Neuronal stem cell (in vitro differentiated cells): ENCODE results near the gene KANK2.
"Not testable (repeated sequence)": the region's sequence is repeated elsewhere in the genome, so short reads cannot be mapped to it uniquely, and the experiment has no call there.

Source experiments
- DNase-seq: peaks from one replicate; pipeline ENCODE4 v3.0.0-alpha.2; 2013; ENCODE audit warnings: low spot score
- H2AFZ ChIP-seq: one replicate; pipeline ENCODE4 v1.6.1; 2013; ENCODE audit warnings: mild to moderate bottlenecking, low read length, inconsistent platforms
- H2AK5ac ChIP-seq: 2 replicates; pipeline ENCODE4 v1.6.1; 2013; ENCODE audit warnings: low read depth, mild to moderate bottlenecking, inconsistent platforms, low read length, moderate library complexity, mixed read lengths
- H2BK120ac ChIP-seq: 2 replicates; pipeline ENCODE4 v1.6.1; 2013; ENCODE audit warnings: low read depth, mild to moderate bottlenecking, inconsistent platforms, low read length, moderate library complexity, mixed read lengths
- H2BK12ac ChIP-seq: one replicate; pipeline ENCODE4 v1.6.1; 2013; ENCODE audit warnings: low read length, inconsistent platforms
- H2BK15ac ChIP-seq: 2 replicates; pipeline ENCODE4 v1.6.1; 2013; ENCODE audit warnings: mild to moderate bottlenecking, low read length, inconsistent platforms, mixed read lengths
- H2BK5ac ChIP-seq: one replicate; pipeline ENCODE4 v1.6.1; 2013; ENCODE audit warnings: inconsistent platforms, mild to moderate bottlenecking, low read length, moderate library complexity
- H3K14ac ChIP-seq: one replicate; pipeline ENCODE4 v1.6.1; 2013; ENCODE audit warnings: low read length, inconsistent platforms
- H3K18ac ChIP-seq: 2 replicates; pipeline ENCODE4 v1.6.1; 2013; ENCODE audit warnings: low read length, inconsistent platforms
- H3K23ac ChIP-seq: 2 replicates; pipeline ENCODE4 v1.6.1; 2013; ENCODE audit warnings: low read depth, mild to moderate bottlenecking, mixed read lengths, low read length, inconsistent platforms; ENCODE audit not compliant: poor library complexity
- H3K27ac ChIP-seq: replicated peaks from 3 replicates; pipeline ENCODE4 v1.5.1; 2013; ENCODE audit warnings: low read length, inconsistent platforms
- H3K27me3 ChIP-seq, 3 experiments: 2 replicates each; pipeline ENCODE4 v1.6.1; 2013; ENCODE audit warnings: low read length in 3 of 3, mild to moderate bottlenecking in 2 of 3, inconsistent platforms in 1 of 3, low read depth in 1 of 3, mixed read lengths in 1 of 3, moderate library complexity in 1 of 3; ENCODE audit not compliant: control insufficient read depth in 3 of 3, insufficient read depth in 3 of 3
- H3K36me3 ChIP-seq, 2 donors: replicated peaks in 1 of 2; 2 replicates each; pipeline ENCODE4 v1.6.1; 2013; ENCODE audit warnings: low read length in 2 of 2; ENCODE audit not compliant: control insufficient read depth in 2 of 2, insufficient read depth in 2 of 2
- H3K4ac ChIP-seq: 2 replicates; pipeline ENCODE4 v1.6.1; 2013; ENCODE audit warnings: inconsistent platforms, mild to moderate bottlenecking, low read length, moderate library complexity
- H3K4me1 ChIP-seq, 2 donors: 1 replicate in 1 of 2; 2 replicates in 1 of 2; pipeline ENCODE4 v1.6.1; 2013; ENCODE audit warnings: low read length in 2 of 2, low read depth in 1 of 2; ENCODE audit not compliant: control insufficient read depth in 2 of 2, insufficient read depth in 1 of 2
- H3K4me2 ChIP-seq: one replicate; pipeline ENCODE4 v1.6.1; 2013; ENCODE audit warnings: mild to moderate bottlenecking, low read length, inconsistent platforms; ENCODE audit not compliant: insufficient read depth, poor library complexity, severe bottlenecking
- H3K4me3 ChIP-seq, 2 donors: 2 replicates each; pipeline ENCODE4 v1.5.1; 2013; ENCODE audit warnings: low read length in 2 of 2, mild to moderate bottlenecking in 2 of 2, inconsistent platforms in 1 of 2, moderate library complexity in 1 of 2
- H3K79me1 ChIP-seq: one replicate; pipeline ENCODE4 v1.6.1; 2013; ENCODE audit warnings: low read depth, mild to moderate bottlenecking, inconsistent platforms, low read length, moderate library complexity
- H3K9ac ChIP-seq: one replicate; pipeline ENCODE4 v1.6.1; 2013; ENCODE audit warnings: mild to moderate bottlenecking, low read depth, low read length, inconsistent platforms; ENCODE audit not compliant: poor library complexity
- H3K9me3 ChIP-seq, 2 donors: replicated peaks in 1 of 2; 2 replicates each; pipeline versions ENCODE3 to v1.6.1; 2013; ENCODE audit warnings: low read length in 2 of 2, mild to moderate bottlenecking in 2 of 2, inconsistent platforms in 1 of 2, low read depth in 1 of 2, mixed read lengths in 1 of 2, moderate library complexity in 1 of 2; ENCODE audit not compliant: control insufficient read depth in 2 of 2, insufficient read depth in 1 of 2
- H4K8ac ChIP-seq: one replicate; pipeline ENCODE4 v1.6.1; 2013; ENCODE audit warnings: low read depth, mild to moderate bottlenecking, inconsistent platforms, low read length, moderate library complexity
- H4K91ac ChIP-seq: one replicate; pipeline ENCODE4 v1.6.1; 2013; ENCODE audit warnings: low read length, low read depth, mild to moderate bottlenecking, inconsistent platforms; ENCODE audit not compliant: poor library complexity
- WGBS, 2 donors: extraction: QIAGEN DNeasy Blood & Tissue Kit; methylation state at CpG; one replicate each; pipeline ENCODE4 v1.1.7; 2013; ENCODE audit warnings: missing lambda C conversion rate in 2 of 2, mixed read lengths in 1 of 2; ENCODE audit not compliant: insufficient read length in 2 of 2, insufficient replicate concordance in 1 of 2; ENCODE audit errors: extremely low coverage in 2 of 2; 5-methylcytosine and 5-hydroxymethylcytosine counted together

The KANK2 gene

GRCh38 chr19:11180346-11180745 lies 17.0 kb downstream of the KANK2 start:
- H3K9ac ChIP-seq, result no peak overlapping the region
- H3K18ac ChIP-seq, result no peak overlapping the region
- H3K27me3 ChIP-seq, result no peaks in the 10 kb centered on the region
- H2BK5ac ChIP-seq, result no peak overlapping the region
- H3K36me3 ChIP-seq, result peaks cover 11 to 46% of the 10 kb centered on the region in 2 donors
- peaks cover 0 to 8% of the 10 kb centered on the region in 2 donors for H3K9me3 ChIP-seq
- no peak overlapping the region for H4K91ac ChIP-seq
- no peak overlapping the region for H3K4me2 ChIP-seq
- no peak overlapping the region for H4K8ac ChIP-seq
- H3K14ac ChIP-seq, result no peak overlapping the region
- no peak overlapping the region for H2BK12ac ChIP-seq
- no peak overlapping the region for H3K4ac ChIP-seq
- no peak overlapping the region for H2BK120ac ChIP-seq
- H2AFZ ChIP-seq, result no peak overlapping the region
- H3K4me3 ChIP-seq, result no peak overlapping the region
- H3K79me1 ChIP-seq, result peaks cover 2% of the 10 kb centered on the region
- H3K27ac ChIP-seq, result no peak overlapping the region
- no peak overlapping the region for H2AK5ac ChIP-seq
- no peaks in the 10 kb centered on the region for H3K4me1 ChIP-seq
- no peak overlapping the region for H3K23ac ChIP-seq
- DNase-seq, result no peak
- WGBS, 2 donors, result no CpG with 5 or more reads among the region's 8 CpGs
- no peak overlapping the region for H2BK15ac ChIP-seq

DNA sequence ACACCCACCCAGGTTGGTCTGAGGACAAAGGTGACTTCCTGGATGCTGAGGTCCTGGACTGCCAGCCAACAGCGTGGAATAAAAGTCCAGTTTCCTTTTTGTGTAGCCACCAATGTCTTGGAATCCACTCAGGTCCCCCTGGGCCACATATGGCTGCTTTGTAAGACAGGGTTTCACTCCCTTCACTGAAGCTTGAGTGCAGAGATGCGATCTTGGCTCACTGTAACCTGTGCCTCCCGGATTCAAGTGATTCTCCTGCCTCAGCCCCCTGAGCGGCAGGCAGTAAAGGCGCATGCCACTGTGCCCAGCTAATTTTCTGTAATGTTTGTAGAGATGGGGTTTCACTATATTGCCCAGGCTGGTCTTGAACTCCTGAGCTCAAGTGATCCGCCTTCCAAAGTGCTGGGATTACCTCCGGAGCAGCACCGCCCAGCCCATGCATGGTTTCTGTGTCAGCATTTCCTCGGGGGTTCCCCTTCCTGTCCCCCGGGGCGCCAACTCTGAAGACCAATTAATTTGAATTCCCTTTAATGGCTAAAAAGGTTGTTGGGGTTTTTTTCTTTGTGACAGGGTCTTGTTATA lies 17.5 kb downstream of the KANK2 start:
- no peaks in the 10 kb centered on the region for H3K27me3 ChIP-seq
- no peak overlapping the region for H2BK15ac ChIP-seq
- no peak for DNase-seq
- no peak overlapping the region for H3K27ac ChIP-seq
- H2AFZ ChIP-seq, result no peak overlapping the region
- H3K23ac ChIP-seq, result no peak overlapping the region
- no peak overlapping the region for H3K14ac ChIP-seq
- H3K4me3 ChIP-seq, result no peak overlapping the region
- no CpG with 5 or more reads among the region's 11 CpGs for WGBS, 2 donors
- H3K4me1 ChIP-seq, result no peaks in the 10 kb centered on the region
- no peak overlapping the region for H2BK120ac ChIP-seq
- H2AK5ac ChIP-seq, result no peak overlapping the region
- peaks cover 2% of the 10 kb centered on the region for H3K79me1 ChIP-seq
- H3K18ac ChIP-seq, result no peak overlapping the region
- no peak overlapping the region for H2BK12ac ChIP-seq
- H3K36me3 ChIP-seq, result peaks cover 11 to 48% of the 10 kb centered on the region in 2 donors
- H3K9ac ChIP-seq, result no peak overlapping the region
- H4K8ac ChIP-seq, result no peak overlapping the region
- H3K9me3 ChIP-seq, result peaks cover 0 to 8% of the 10 kb centered on the region in 2 donors
- H3K4ac ChIP-seq, result no peak overlapping the region
- no peak overlapping the region for H3K4me2 ChIP-seq
- peak overlapping the region; percentile 53 for H2BK5ac ChIP-seq
- no peak overlapping the region for H4K91ac ChIP-seq

- not testable (repeated sequence) for DNase-seq, H3K79me1 ChIP-seq, H4K91ac ChIP-seq, H2BK5ac ChIP-seq, H4K8ac ChIP-seq, H3K9me3 ChIP-seq, H2AK5ac ChIP-seq, H2BK12ac ChIP-seq, H3K23ac ChIP-seq, H3K4me2 ChIP-seq, H2BK15ac ChIP-seq, H3K9ac ChIP-seq, H3K27me3 ChIP-seq, H2BK120ac ChIP-seq, H3K4me1 ChIP-seq, H3K14ac ChIP-seq, H2AFZ ChIP-seq, H3K27ac ChIP-seq, H3K4ac ChIP-seq, H3K4me3 ChIP-seq, H3K18ac ChIP-seq
- WGBS, 2 donors, result no CpG with 5 or more reads among the region's 9 CpGs
- peaks cover 15 to 50% of the 10 kb centered on the region in 2 donors for H3K36me3 ChIP-seq
These were observed 18.2 kb downstream of the KANK2 start for GRCh38 chr19:11179145-11179465.

DNA sequence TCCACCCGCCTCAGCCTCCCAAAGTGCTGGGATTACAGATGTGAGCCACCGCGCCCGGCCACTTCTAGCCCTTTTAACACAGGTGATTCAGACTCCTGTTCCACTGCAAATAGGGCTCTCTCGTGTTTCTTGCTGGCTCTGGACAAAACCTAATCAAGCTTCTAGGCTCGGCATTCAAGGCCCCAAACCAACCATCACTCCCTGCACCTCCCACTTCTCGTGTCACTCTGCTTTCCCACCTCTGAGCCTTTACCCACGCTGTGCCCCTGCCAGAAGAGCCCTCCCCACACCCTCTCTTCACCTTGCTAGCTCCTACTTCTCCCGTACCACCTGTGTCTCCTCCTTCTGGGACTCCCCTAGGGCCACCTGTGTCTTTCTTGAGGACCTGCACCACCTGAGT lies 19.8 kb downstream of the KANK2 start:
- no peak overlapping the region for H3K18ac ChIP-seq
- no peak overlapping the region for H2AFZ ChIP-seq
- H4K91ac ChIP-seq, result no peak overlapping the region
- no peak overlapping the region for H3K14ac ChIP-seq
- H3K4ac ChIP-seq, result no peak overlapping the region
- peak overlapping the region; percentile 34 for H3K23ac ChIP-seq
- no peaks in the 10 kb centered on the region for H3K4me1 ChIP-seq
- no peak overlapping the region for H2BK5ac ChIP-seq
- no peak overlapping the region for H3K4me3 ChIP-seq
- peaks cover 25 to 57% of the 10 kb centered on the region in 2 donors for H3K36me3 ChIP-seq
- peaks cover 2% of the 10 kb centered on the region for H3K79me1 ChIP-seq
- H3K9me3 ChIP-seq, result no peaks in the 10 kb centered on the region
- H4K8ac ChIP-seq, result no peak overlapping the region
- WGBS, 2 donors, result no CpG with 5 or more reads among the region's 9 CpGs
- H3K27ac ChIP-seq, result no peak overlapping the region
- H2BK120ac ChIP-seq, result no peak overlapping the region
- no peak overlapping the region for H2BK15ac ChIP-seq
- H3K27me3 ChIP-seq, result no peaks in the 10 kb centered on the region
- no peak overlapping the region for H3K4me2 ChIP-seq
- peak overlapping the region; percentile 52 for H2AK5ac ChIP-seq
- DNase-seq, result no peak
- H3K9ac ChIP-seq, result no peak overlapping the region
- H2BK12ac ChIP-seq, result no peak overlapping the region
